Lower leg skin (tissue), 4 donors: ENCODE data around the gene POLR3GL. TPM values are rescaled to one million over a fixed set of nuclear protein-coding genes. Genes with fewer than 3 reads are reported as not detected.
A peak's percentile ranks its signal among the peaks of the same experiment; 100 is the strongest.

Experiments
- DNase-seq, 2 donors: peaks; one replicate each; pipeline ENCODE4 v3.0.0-alpha.2; 2019; ENCODE audit warnings: low spot score in 2 of 2
- H3K4me3 ChIP-seq: fragments of 200-600 bp; sonication (generic); 2 replicates; pipeline ENCODE4 v1.5.1; 2017; ENCODE audit warnings: mild to moderate bottlenecking, low read depth; ENCODE audit not compliant: poor library complexity, severe bottlenecking
- CTCF ChIP-seq, 3 donors: fragments of 450-650 bp; IDR thresholded peaks; one replicate each; pipeline ENCODE4 v1.5.1; 2016; ENCODE audit warnings: antibody characterized with exemption in 3 of 3, mild to moderate bottlenecking in 3 of 3, moderate library complexity in 2 of 3
- POLR2A ChIP-seq, 2 donors: fragments of 450-650 bp; IDR thresholded peaks; one replicate each; pipeline ENCODE4 v1.6.1; 2016 to 2017; ENCODE audit warnings: antibody characterized with exemption in 2 of 2, mild to moderate bottlenecking in 1 of 2, moderate library complexity in 1 of 2
- WGBS, 2 donors: methylation state at CpG; one replicate each; pipeline ENCODE4 v1.1.5; 2018; 5-methylcytosine and 5-hydroxymethylcytosine counted together
- intact Hi-C: fragments of 100-400 bp; cut with DNase I; formaldehyde crosslinking; loops from one replicate; pipeline ENCODE4 v1.15.0; 2023; ENCODE audit warnings: low total_unique reads
- total RNA-seq, 4 donors: library from RNA; depleted of rRNA; stranded (reverse); fragments of >200 nt; gene quantifications; one replicate each; pipeline ENCODE4 v1.1.0, GENCODE V29; 2016

The POLR3GL gene
- total RNA-seq, 4 donors from 2014 or later: 10.6 to 15.3 (median 14.2) TPM

- H3K4me3 ChIP-seq: peak overlapping the region; percentile 43
- DNase-seq: peak in 1 of 2 donors; percentile 88
- intact Hi-C loops: no loop called here
- 3 to 4% methylated on average over 18 to 29 of the region's 36 CpGs for WGBS, 2 donors
- TF ChIP-seq CTCF (IDR thresholded peaks at IDR 0.05): no peak
- TF ChIP-seq POLR2A (IDR thresholded peaks at IDR 0.05): no peak
These were observed 2.1 kb upstream of the POLR3GL start for GRCh38 chr1:145962157-145963102.

GRCh38 chr1:145963265-145964019 lies 1.0 kb upstream of the POLR3GL start:
- DNase-seq: peak in 1 of 2 donors; percentile 63
- intact Hi-C loops: no loop called here
- H3K4me3 ChIP-seq: no peak overlapping the region
- 24 to 26% methylated on average over 5 of the region's 5 CpGs for WGBS, 2 donors
- no peak for TF ChIP-seq POLR2A (IDR thresholded peaks at IDR 0.05)
- TF ChIP-seq CTCF (IDR thresholded peaks at IDR 0.05): no peak

- 1% methylated on average over 5 of the region's 5 CpGs for WGBS, 2 donors
- TF ChIP-seq POLR2A (IDR thresholded peaks at IDR 0.05) (no peak), CTCF (IDR thresholded peaks at IDR 0.05) (no peak)
- intact Hi-C loops: no loop called here
- peak overlapping the region; percentile 42 for H3K4me3 ChIP-seq
- no peak for DNase-seq
These were observed 742 bp downstream of the POLR3GL start for GRCh38 chr1:145965119-145965744.

- no peak overlapping the region for H3K4me3 ChIP-seq
- intact Hi-C loops: no loop called here
- TF ChIP-seq POLR2A (IDR thresholded peaks at IDR 0.05) (no peak), CTCF (IDR thresholded peaks at IDR 0.05) (no peak)
- DNase-seq: no peak
- WGBS, 2 donors: 93 to 98% methylated on average over 2 of the region's 2 CpGs
These were observed 2.8 kb downstream of the POLR3GL start for GRCh38 chr1:145967288-145967687.

GRCh38 chr1:145972580-145972979 lies 8.1 kb downstream of the POLR3GL start:
- 88 to 90% methylated on average over 7 of the region's 7 CpGs for WGBS, 2 donors
- no peak for TF ChIP-seq POLR2A (IDR thresholded peaks at IDR 0.05)
- TF ChIP-seq CTCF (IDR thresholded peaks at IDR 0.05): no peak
- peak in 1 of 2 donors; percentile 73 for DNase-seq
- intact Hi-C loops: no loop called here
- H3K4me3 ChIP-seq: no peak overlapping the region
